Esophagus muscularis mucosa (tissue), 4 donors: ENCODE results near the gene UBE2L6. TPM values are rescaled to one million over a fixed set of nuclear protein-coding genes. Genes with fewer than 3 reads are reported as not detected.
A peak's percentile ranks its signal among the peaks of the same experiment; 100 is the strongest.

Source experiments
- DNase-seq: peaks from one replicate; pipeline ENCODE4 v3.0.0-alpha.2; 2017; ENCODE audit errors: extremely low spot score
- H3K27ac ChIP-seq, 4 donors: fragments of 200-600 bp; sonication (generic); replicated peaks in 1 of 4; 1 replicate in 3 of 4; 2 replicates in 1 of 4; pipeline ENCODE4 v1.5.1; 2016 to 2019; ENCODE audit warnings: mild to moderate bottlenecking in 1 of 4
- H3K27me3 ChIP-seq, 4 donors: fragments of 200-600 bp; sonication (generic); one replicate each; pipeline versions ENCODE4 v1.5.1 to v1.6.0; 2016 to 2019
- H3K36me3 ChIP-seq, 4 donors: fragments of 200-600 bp; sonication (generic); one replicate each; pipeline ENCODE4 v1.5.1; 2016 to 2019
- H3K4me1 ChIP-seq, 4 donors: fragments of 200-600 bp; sonication (generic); one replicate each; pipeline ENCODE4 v1.5.1; 2016 to 2019
- H3K4me3 ChIP-seq, 4 donors: fragments of 200-600 bp; sonication (generic); 1 replicate in 2 of 4; 2 replicates in 2 of 4; pipeline ENCODE4 v1.5.1; 2016 to 2019; ENCODE audit warnings: mild to moderate bottlenecking in 4 of 4, moderate library complexity in 1 of 4
- H3K9me3 ChIP-seq, 4 donors: fragments of 200-600 bp; sonication (generic); 1 replicate in 3 of 4; 2 replicates in 1 of 4; pipeline ENCODE4 v1.5.1; 2016 to 2019
- CTCF ChIP-seq, 3 experiments: fragments of 200-600 bp in 2 of 3; fragments of 450-650 bp in 1 of 3; sonication (generic) in 2 of 3; IDR thresholded peaks; one replicate each; pipeline ENCODE4 v1.5.1; 2017 to 2019; ENCODE audit warnings: antibody characterized with exemption in 3 of 3, mild to moderate bottlenecking in 2 of 3, moderate library complexity in 1 of 3
- EP300 ChIP-seq: sonication (generic); formaldehyde crosslinking; IDR thresholded peaks from one replicate; pipeline ENCODE4 v1.6.1; 2017; ENCODE audit warnings: antibody characterized with exemption
- POLR2A ChIP-seq: fragments of 450-650 bp; IDR thresholded peaks from one replicate; pipeline ENCODE4 v1.6.1; 2017; ENCODE audit warnings: antibody characterized with exemption, moderate library complexity, mild to moderate bottlenecking, low read depth
- POLR2AphosphoS5 ChIP-seq, 2 donors: sonication (generic); formaldehyde crosslinking; IDR thresholded peaks; one replicate each; pipeline ENCODE4 v1.6.1; 2017; ENCODE audit warnings: antibody characterized with exemption in 2 of 2
- WGBS: methylation state at CpG from one replicate; pipeline ENCODE4 v1.1.5; 2018; 5-methylcytosine and 5-hydroxymethylcytosine counted together
- intact Hi-C: fragments of 100-400 bp; cut with DNase I; formaldehyde crosslinking; loops from one replicate; pipeline ENCODE4 v1.15.1; 2023
- total RNA-seq, 4 donors: library from RNA; depleted of rRNA; stranded (reverse); fragments of >200 nt; gene quantifications; one replicate each; pipeline versions ENCODE4 v1.1.0 to v1.2.1, GENCODE V29; 2016

UBE2L6 gene
- total RNA-seq, result 10 to 100 TPM; 15.8 to 40.3 (median 32.8) TPM

GRCh38 chr11:57567515-57568329 lies at the start of gene UBE2L6:
TSS of gene UBE2L6 (minus strand) at chr11:57567672. CDS start at chr11:57567611, 61 bp downstream.
- H3K9me3 ChIP-seq, result no peaks in the 10 kb centered on the region
- H3K27me3 ChIP-seq, result no peaks in the 10 kb centered on the region
- intact Hi-C loops, result loop anchor here (1.0 to 10.0 kb wide), 3 partner anchors 21 to 227 kb away; no protein-coding TSS in a partner anchor
- DNase-seq, result no peak
- TF ChIP-seq EP300 (no peak), CTCF (IDR thresholded peaks at IDR 0.05) (peak in 1 of 3 experiments; percentile 89), POLR2AphosphoS5 (IDR thresholded peaks at IDR 0.05) (peak in 1 of 2 donors; percentile 52), POLR2A (no peak)
- peak within 1 kb of the TSS; percentile 82 to 89 (median 85) for H3K27ac ChIP-seq
- H3K4me3 ChIP-seq, result peak within 1 kb of the TSS; percentile 70 to 97 (median 90)
- peaks cover 0 to 2% (median 0%) of the 10 kb centered on the region in 4 donors for H3K36me3 ChIP-seq
- WGBS, result 0% methylated on average over 23 of the region's 92 CpGs
- H3K4me1 ChIP-seq, result peaks cover 17 to 45% (median 35%) of the 10 kb centered on the region in 4 donors

- H3K9me3 ChIP-seq, result no peaks in the 10 kb centered on the region
- no peak overlapping the region for H3K27ac ChIP-seq
- H3K4me3 ChIP-seq, result no peak overlapping the region
- WGBS, result 60% methylated on average over 2 of the region's 3 CpGs
- intact Hi-C loops, result no loop called here
- H3K36me3 ChIP-seq, result peaks cover 33 to 54% (median 51%) of the 10 kb centered on the region in 4 donors
- no peaks in the 10 kb centered on the region for H3K27me3 ChIP-seq
- H3K4me1 ChIP-seq, result no peaks in the 10 kb centered on the region
- TF ChIP-seq POLR2A, result no peak
- no peak for TF ChIP-seq CTCF (IDR thresholded peaks at IDR 0.05)
- no peak for TF ChIP-seq EP300
- TF ChIP-seq POLR2AphosphoS5 (IDR thresholded peaks at IDR 0.05), result no peak
- DNase-seq, result no peak
These were observed 49.1 kb upstream of the UBE2L6 start for GRCh38 chr11:57616595-57616994.

- intact Hi-C loops, result no loop called here
- Histone ChIP-seq H3K9me3 (no peaks in the 10 kb centered on the region), H3K27ac (no peak overlapping the region), H3K36me3 (peaks cover 33 to 66% (median 61%) of the 10 kb centered on the region in 4 donors), H3K4me3 (no peak overlapping the region), H3K27me3 (no peaks in the 10 kb centered on the region), H3K4me1 (no peaks in the 10 kb centered on the region)
- no peak for TF ChIP-seq CTCF (IDR thresholded peaks at IDR 0.05)
- TF ChIP-seq POLR2A, result no peak
- TF ChIP-seq EP300, result no peak
- DNase-seq, result no peak
- 67% methylated on average over 1 of the region's 1 CpG for WGBS
These were observed 47.8 kb upstream of the UBE2L6 start for GRCh38 chr11:57615308-57615707.

GRCh38 chr11:57614234-57614772 lies 46.8 kb upstream of the UBE2L6 start:
- H3K27me3 ChIP-seq, result no peaks in the 10 kb centered on the region
- H3K4me3 ChIP-seq, result no peak overlapping the region
- DNase-seq, result no peak
- no peak for TF ChIP-seq CTCF (IDR thresholded peaks at IDR 0.05)
- H3K27ac ChIP-seq, result no peak overlapping the region
- WGBS, result 86% methylated on average over 9 of the region's 10 CpGs
- intact Hi-C loops, result no loop called here
- H3K36me3 ChIP-seq, result peaks cover 30 to 75% (median 63%) of the 10 kb centered on the region in 4 donors
- H3K4me1 ChIP-seq, result no peaks in the 10 kb centered on the region
- H3K9me3 ChIP-seq, result no peaks in the 10 kb centered on the region
